ENCODE measurements around the gene KLHL35.
"Not testable (repeated sequence)": the region's sequence is repeated elsewhere in the genome, so short reads cannot be mapped to it uniquely, and the experiment has no call there.

GRCh38 chr11:75409971-75410370 lies 23.0 kb downstream of the KLHL35 start:
- not testable (repeated sequence) for TF ChIP-seq POLR2A (IDR thresholded peaks at IDR 0.05; ENCODE audit: low read length); GATA1 (IDR thresholded peaks at IDR 0.05; ENCODE audit: low read depth, low read length)
